PFSK-1 (cell line): ENCODE results near the gene MYH8.

Source experiments
- FOXP2 ChIP-seq: optimal IDR thresholded peaks from 2 replicates; pipeline ENCODE3; 2011; ENCODE audit warnings: borderline replicate concordance, control low read depth, inconsistent platforms; ENCODE audit not compliant: insufficient read depth; ENCODE audit errors: extremely low read length, extremely low read depth
- POLR2AphosphoS5 ChIP-seq: IDR thresholded peaks from 2 replicates; pipeline ENCODE4 v1.6.1; 2012; ENCODE audit warnings: low read depth, mild to moderate bottlenecking, control low read depth, low read length, moderate library complexity
- REST ChIP-seq, 2 experiments: IDR thresholded peaks; 2 replicates each; pipeline versions ENCODE4 v1.6.1 to v1.8.0; 2011 to 2012; ENCODE audit warnings: low read depth in 2 of 2, low read length in 2 of 2, control low read depth in 1 of 2, inconsistent platforms in 1 of 2, mild to moderate bottlenecking in 1 of 2, moderate library complexity in 1 of 2; ENCODE audit not compliant: insufficient read depth in 1 of 2
- SIN3A ChIP-seq: IDR thresholded peaks from 2 replicates; pipeline ENCODE4 v1.6.1; 2012; ENCODE audit warnings: mild to moderate bottlenecking, low read length, moderate library complexity, borderline replicate concordance; ENCODE audit not compliant: insufficient read depth
- TAF1 ChIP-seq: IDR thresholded peaks from 2 replicates; pipeline ENCODE4 v1.6.1; 2012; ENCODE audit warnings: low read length, control low read depth, borderline replicate concordance; ENCODE audit not compliant: insufficient read depth

Gene MYH8

DNA sequence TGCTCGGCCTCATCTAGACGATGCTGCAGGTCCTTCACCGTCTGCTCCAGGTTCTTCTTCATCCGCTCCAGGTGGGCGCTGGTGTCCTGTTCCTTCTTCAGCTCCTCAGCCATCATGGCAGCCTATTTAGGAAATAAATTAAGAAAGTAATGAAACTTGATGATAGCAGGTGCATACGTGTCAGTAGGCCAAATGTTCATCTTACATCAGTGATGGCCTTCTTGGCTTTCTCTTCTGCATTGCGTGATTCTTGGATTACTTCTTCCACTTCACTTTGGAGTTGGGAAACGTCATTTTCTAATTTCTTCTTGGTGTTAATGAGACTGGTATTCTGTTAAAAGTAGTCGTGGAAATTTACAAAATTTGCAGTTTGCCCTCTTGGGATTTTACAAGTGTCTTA lies 28.9 kb downstream of the MYH8 start:
- no peak for TF ChIP-seq SIN3A
- TF ChIP-seq TAF1, result no peak
- TF ChIP-seq POLR2AphosphoS5, result no peak
- TF ChIP-seq REST (IDR thresholded peaks at IDR 0.05; ENCODE audit: insufficient read depth in 1 of 2, low read depth in 2 of 2, low read length in 2 of 2), result no peak
- TF ChIP-seq FOXP2, result no peak

GRCh38 chr17:10385871-10386270 lies 35.9 kb downstream of the MYH8 start:
- TF ChIP-seq SIN3A (no peak), REST (IDR thresholded peaks at IDR 0.05; ENCODE audit: insufficient read depth in 1 of 2, low read depth in 2 of 2, low read length in 2 of 2) (no peak), POLR2AphosphoS5 (no peak), TAF1 (no peak), FOXP2 (no peak)

GRCh38 chr17:10384175-10384574 lies 37.6 kb downstream of the MYH8 start:
- TF ChIP-seq SIN3A (no peak), POLR2AphosphoS5 (no peak), TAF1 (no peak), REST (IDR thresholded peaks at IDR 0.05; ENCODE audit: insufficient read depth in 1 of 2, low read depth in 2 of 2, low read length in 2 of 2) (no peak), FOXP2 (no peak)

GRCh38 chr17:10380631-10381408 lies 40.9 kb downstream of the MYH8 start:
- TF ChIP-seq SIN3A (no peak), FOXP2 (no peak), POLR2AphosphoS5 (no peak), TAF1 (no peak), REST (IDR thresholded peaks at IDR 0.05; ENCODE audit: insufficient read depth in 1 of 2, low read depth in 2 of 2, low read length in 2 of 2) (no peak)

- TF ChIP-seq SIN3A (no peak), TAF1 (no peak), REST (IDR thresholded peaks at IDR 0.05; ENCODE audit: insufficient read depth in 1 of 2, low read depth in 2 of 2, low read length in 2 of 2) (no peak), FOXP2 (no peak), POLR2AphosphoS5 (no peak)
These were observed 48.8 kb downstream of the MYH8 start, which contains the start of gene MYH13 for GRCh38 chr17:10372906-10373305. Gene MYH13 (minus strand): TSS chr17:10373006. CDS start chr17:10364530, 8,476 bp downstream.
